ENCODE results near the gene PHKB.
A peak's percentile ranks its signal among the peaks of the same experiment; 100 is the strongest.

Gene PHKB

GRCh38 chr16:47687694-47688093, 226.6 kb downstream of the PHKB start:
- DNase-seq (ENCODE audit: low read depth), result no peak

- DNase-seq (ENCODE audit: low read depth), result no peak
These were observed 232.1 kb downstream of the PHKB start for GRCh38 chr16:47693226-47693625.

- no peak for DNase-seq (ENCODE audit: low read depth)
These were observed 233.4 kb downstream of the PHKB start for GRCh38 chr16:47694543-47694942.

GRCh38 chr16:47695756-47696155, 234.6 kb downstream of the PHKB start:
- no peak for DNase-seq (ENCODE audit: low read depth)

GRCh38 chr16:47697826-47698225, 236.7 kb downstream of the PHKB start:
- no peak for DNase-seq (ENCODE audit: low read depth)

GRCh38 chr16:47699106-47699505, 238.0 kb downstream of the PHKB start:
- no peak for DNase-seq (ENCODE audit: low read depth)

- DNase-seq (ENCODE audit: low read depth), result no peak
These were observed 239.9 kb downstream of the PHKB start for GRCh38 chr16:47700857-47701587.

GRCh38 chr16:47705266-47705665, 244.1 kb downstream of the PHKB start:
- no peak for DNase-seq (ENCODE audit: low read depth)

- no peak for DNase-seq (ENCODE audit: low read depth)
These were observed 250.7 kb downstream of the PHKB start for GRCh38 chr16:47711809-47712208.

- DNase-seq (ENCODE audit: low read depth), result no peak
These were observed 251.4 kb downstream of the PHKB start for GRCh38 chr16:47712276-47713224.

GRCh38 chr16:47713225-47713595, 252.1 kb downstream of the PHKB start:
- peak; percentile 87 for DNase-seq (ENCODE audit: low read depth)

GRCh38 chr16:47715442-47716083, 254.4 kb downstream of the PHKB start:
- no peak for DNase-seq (ENCODE audit: low read depth)

GRCh38 chr16:47716571-47716970, 255.4 kb downstream of the PHKB start:
- DNase-seq (ENCODE audit: low read depth), result no peak

GRCh38 chr16:47719713-47720112, 258.6 kb downstream of the PHKB start:
- DNase-seq (ENCODE audit: low read depth), result no peak

- no peak for DNase-seq (ENCODE audit: low read depth)
These were observed 260.0 kb downstream of the PHKB start for GRCh38 chr16:47721006-47721637.

- DNase-seq (ENCODE audit: low read depth), result no peak
These were observed 260.9 kb downstream of the PHKB start for GRCh38 chr16:47722046-47722445.

- no peak for DNase-seq (ENCODE audit: low read depth)
These were observed 263.1 kb downstream of the PHKB start for GRCh38 chr16:47724115-47724785.

GRCh38 chr16:47725188-47725695, 264.1 kb downstream of the PHKB start:
- no peak for DNase-seq (ENCODE audit: low read depth)

- DNase-seq (ENCODE audit: low read depth), result no peak
These were observed 265.0 kb downstream of the PHKB start for GRCh38 chr16:47726031-47726675.

- DNase-seq (ENCODE audit: low read depth), result no peak
These were observed 266.0 kb downstream of the PHKB start for GRCh38 chr16:47727131-47727530.

GRCh38 chr16:47728205-47728604, 267.1 kb downstream of the PHKB start:
- DNase-seq (ENCODE audit: low read depth), result no peak
